IMR-90 (cell line): ENCODE data around the gene RLF. TPM values are rescaled to one million over a fixed set of nuclear protein-coding genes. Genes with fewer than 3 reads are reported as not detected.
A peak's percentile ranks its signal among the peaks of the same experiment; 100 is the strongest.

ENCODE experiments used
- ATAC-seq: fragments of 200-7000 bp; cut with Tn5 transposase; 2 replicates; pipeline ENCODE4 v1.9.1; 2020; ENCODE audit warnings: low read depth, mild to moderate bottlenecking, moderate library complexity
- BruUV-seq: library from RNA; stranded (reverse); fragments of 400-500 nt; replicated peaks from 2 replicates; lab custom pipeline; 2021; lab: Mats Ljungman, UMichigan
- CTCF ChIA-PET: fragments of 300-600 bp; formaldehyde crosslinking; extraction: SDS; loops from one replicate; lab custom pipeline; 2021; ENCODE audit warnings: antibody characterized with exemption; lab: Yijun Ruan, JAX
- POLR2A ChIA-PET: fragments of 300-600 bp; sonication (Branson Sonifier 250); formaldehyde crosslinking; loops from one replicate; lab custom pipeline; 2022; ENCODE audit warnings: antibody characterized with exemption; ENCODE audit not compliant: unreplicated experiment; lab: Charles Lee
- DNase-seq: peaks from one replicate; pipeline ENCODE4 v3.0.0; 2013
- H2AFZ ChIP-seq: replicated peaks from 2 replicates; pipeline ENCODE3; 2013; ENCODE audit warnings: low read length, mild to moderate bottlenecking; ENCODE audit not compliant: poor library complexity
- H2AK5ac ChIP-seq: 2 replicates; pipeline ENCODE4 v1.6.1; 2013; ENCODE audit warnings: low read depth, low read length, inconsistent platforms
- H2AK9ac ChIP-seq: replicated peaks from 2 replicates; pipeline ENCODE3; 2013; ENCODE audit warnings: mild to moderate bottlenecking, low read depth, low read length, moderate library complexity; ENCODE audit not compliant: poor library complexity
- H2BK120ac ChIP-seq: 2 replicates; pipeline ENCODE4 v1.6.1; 2013; ENCODE audit warnings: low read depth, low read length, inconsistent platforms
- H2BK15ac ChIP-seq: 3 replicates; pipeline ENCODE4 v1.6.1; 2013; ENCODE audit warnings: low read depth, low read length, inconsistent platforms
- H2BK20ac ChIP-seq: 2 replicates; pipeline ENCODE4 v1.6.1; 2013; ENCODE audit warnings: low read depth, mild to moderate bottlenecking, inconsistent platforms, low read length, moderate library complexity
- H2BK5ac ChIP-seq: 2 replicates; pipeline ENCODE4 v1.6.1; 2013; ENCODE audit warnings: mild to moderate bottlenecking, low read depth, low read length, inconsistent platforms; ENCODE audit not compliant: poor library complexity, severe bottlenecking
- H3K14ac ChIP-seq: replicated peaks from 2 replicates; pipeline ENCODE4 v1.6.1; 2013; ENCODE audit warnings: low read depth, low read length, inconsistent platforms
- H3K18ac ChIP-seq: 2 replicates; pipeline ENCODE4 v1.6.1; 2013; ENCODE audit warnings: low read depth, low read length, control low read depth
- H3K23ac ChIP-seq: 2 replicates; pipeline ENCODE4 v1.6.1; 2013; ENCODE audit warnings: low read depth, low read length, inconsistent platforms
- H3K27ac ChIP-seq: 2 replicates; pipeline ENCODE4 v1.5.1; 2013; ENCODE audit warnings: mild to moderate bottlenecking, control low read depth, low read length; ENCODE audit not compliant: insufficient read depth
- H3K27me3 ChIP-seq: 2 replicates; pipeline ENCODE4 v1.6.1; 2013; ENCODE audit warnings: low read length; ENCODE audit not compliant: control insufficient read depth, insufficient read depth
- H3K36me3 ChIP-seq: 2 replicates; pipeline ENCODE4 v1.6.1; 2013; ENCODE audit warnings: low read length, mixed read lengths; ENCODE audit not compliant: control insufficient read depth, insufficient read depth
- H3K4ac ChIP-seq: 2 replicates; pipeline ENCODE4 v1.6.1; 2013; ENCODE audit warnings: low read depth, low read length, inconsistent platforms
- H3K4me1 ChIP-seq: 2 replicates; pipeline ENCODE4 v1.6.1; 2013; ENCODE audit warnings: low read length, mixed read lengths; ENCODE audit not compliant: control insufficient read depth, insufficient read depth
- H3K4me2 ChIP-seq: 2 replicates; pipeline ENCODE4 v1.6.1; 2013; ENCODE audit warnings: low read depth, mild to moderate bottlenecking, control low read depth, low read length, moderate library complexity
- H3K4me3 ChIP-seq: 2 replicates; pipeline ENCODE4 v1.5.1; 2013; ENCODE audit warnings: low read depth, mild to moderate bottlenecking, control low read depth, low read length, moderate library complexity; ENCODE audit not compliant: insufficient read depth
- H3K56ac ChIP-seq: 2 replicates; pipeline ENCODE4 v1.6.1; 2013; ENCODE audit warnings: low read length, inconsistent platforms; ENCODE audit not compliant: insufficient read depth; ENCODE audit errors: extremely low read depth
- H3K79me1 ChIP-seq, 2 experiments: 2 replicates each; pipeline ENCODE4 v1.6.1; 2013; ENCODE audit warnings: low read length in 2 of 2, inconsistent platforms in 1 of 2, low read depth in 1 of 2
- H3K9ac ChIP-seq: 2 replicates; pipeline ENCODE4 v1.6.1; 2013; ENCODE audit warnings: low read depth, low read length, control low read depth
- H3K9me1 ChIP-seq: 2 replicates; pipeline ENCODE4 v1.6.1; 2013; ENCODE audit warnings: low read length, inconsistent platforms; ENCODE audit not compliant: insufficient read depth
- H3K9me3 ChIP-seq: 2 replicates; pipeline ENCODE4 v1.6.1; 2013; ENCODE audit warnings: low read length; ENCODE audit not compliant: control insufficient read depth, insufficient read depth
- H4K20me1 ChIP-seq: 2 replicates; pipeline ENCODE4 v1.6.1; 2013; ENCODE audit warnings: low read length, inconsistent platforms; ENCODE audit not compliant: insufficient read depth
- H4K5ac ChIP-seq: 2 replicates; pipeline ENCODE4 v1.6.1; 2013; ENCODE audit warnings: mild to moderate bottlenecking, low read depth, low read length, control low read depth
- H4K8ac ChIP-seq, 2 experiments: 2 replicates each; pipeline ENCODE4 v1.6.1; 2013; ENCODE audit warnings: low read depth in 2 of 2, low read length in 2 of 2, control low read depth in 1 of 2, inconsistent platforms in 1 of 2
- H4K91ac ChIP-seq: 2 replicates; pipeline ENCODE4 v1.6.1; 2013; ENCODE audit warnings: low read depth, low read length, inconsistent platforms; ENCODE audit not compliant: insufficient read depth
- BHLHE40 ChIP-seq: fragments of 150-350 bp; IDR thresholded peaks from 2 replicates; pipeline ENCODE4 v1.6.1; 2016; ENCODE audit warnings: mild to moderate bottlenecking, low read depth, low read length
- CEBPB ChIP-seq: IDR thresholded peaks from 2 replicates; pipeline ENCODE4 v1.6.1; 2012; ENCODE audit warnings: low read depth, low read length, improper control_type of control experiment
- CHD1 ChIP-seq: IDR thresholded peaks from 2 replicates; pipeline ENCODE4 v1.6.1; 2012; ENCODE audit warnings: low read depth, low read length, improper control_type of control experiment
- ELK1 ChIP-seq: fragments of 150-350 bp; IDR thresholded peaks from 2 replicates; pipeline ENCODE4 v1.6.1; 2016; ENCODE audit warnings: low read depth, mild to moderate bottlenecking, low read length, moderate library complexity, borderline replicate concordance
- FOS ChIP-seq: fragments of 150-350 bp; IDR thresholded peaks from 2 replicates; pipeline ENCODE4 v1.6.1; 2016; ENCODE audit warnings: low read depth, low read length
- MAFK ChIP-seq: IDR thresholded peaks from 2 replicates; pipeline ENCODE4 v1.6.1; 2012; ENCODE audit warnings: low read depth, low read length, improper control_type of control experiment
- MAZ ChIP-seq: IDR thresholded peaks from 2 replicates; pipeline ENCODE4 v1.6.1; 2012; ENCODE audit warnings: low read depth, mild to moderate bottlenecking, low read length, improper control_type of control experiment, moderate library complexity, borderline replicate concordance
- MXI1 ChIP-seq: IDR thresholded peaks from 2 replicates; pipeline ENCODE4 v1.6.1; 2012; ENCODE audit warnings: low read depth, mild to moderate bottlenecking, low read length, moderate library complexity, borderline replicate concordance
- NFE2L2 ChIP-seq: fragments of 150-350 bp; IDR thresholded peaks from 2 replicates; pipeline ENCODE4 v1.6.1; 2016; ENCODE audit warnings: low read depth, mild to moderate bottlenecking, low read length
- POLR2A ChIP-seq: IDR thresholded peaks from 2 replicates; pipeline ENCODE4 v1.6.1; 2012; ENCODE audit warnings: mild to moderate bottlenecking, low read depth, low read length
- RAD21 ChIP-seq: IDR thresholded peaks from 2 replicates; pipeline ENCODE4 v1.6.1; 2012; ENCODE audit warnings: low read length, improper control_type of control experiment
- RCOR1 ChIP-seq: IDR thresholded peaks from 2 replicates; pipeline ENCODE4 v1.6.1; 2012; ENCODE audit warnings: mild to moderate bottlenecking, low read length, improper control_type of control experiment; ENCODE audit not compliant: insufficient replicate concordance
- RFX5 ChIP-seq: IDR thresholded peaks from 2 replicates; pipeline ENCODE4 v1.8.0; 2012; ENCODE audit warnings: low read depth, mild to moderate bottlenecking, low read length, moderate library complexity
- SMC3 ChIP-seq: fragments of 150-350 bp; IDR thresholded peaks from 2 replicates; pipeline ENCODE4 v1.6.1; 2016; ENCODE audit warnings: low read depth, mild to moderate bottlenecking, antibody characterized with exemption, low read length, moderate library complexity
- USF2 ChIP-seq: fragments of 150-350 bp; IDR thresholded peaks from 2 replicates; pipeline ENCODE4 v1.6.1; 2017; ENCODE audit warnings: mild to moderate bottlenecking, antibody characterized with exemption, low read length, low read depth
- WGBS, 2 experiments: methylation state at CpG; one replicate each; pipeline versions ENCODE4 v1.1.5 to v1.1.7; 2013; ENCODE audit warnings: missing lambda C conversion rate in 2 of 2; ENCODE audit not compliant: insufficient read length in 1 of 2; ENCODE audit errors: extremely low coverage in 2 of 2; 5-methylcytosine and 5-hydroxymethylcytosine counted together
- dilution Hi-C: fragments of 300-500 bp; cut with HindIII; formaldehyde crosslinking; loops from one replicate; pipeline ENCODE4 v1.14.3; 2018; ENCODE audit warnings: low sequenced_read_pairs; ENCODE audit not compliant: unreplicated experiment
- in situ Hi-C: fragments of 300-500 bp; cut with MboI; formaldehyde crosslinking; loops from 3 replicates; pipeline ENCODE4 v1.14.3; 2019; ENCODE audit warnings: low sequenced_read_pairs, inconsistent platforms, mixed read lengths
- intact Hi-C: fragments of 100-400 bp; cut with micrococcal nuclease; formaldehyde crosslinking; loops from 2 replicates; pipeline ENCODE4 v1.10.0; 2022
- polyA plus RNA-seq, 3 experiments: library from polyadenylated mRNA; depleted of rRNA; stranded (reverse); fragments of >200 nt; gene quantifications; 2 replicates each; pipeline ENCODE4 v1.2.3, GENCODE V29; 2012; ENCODE audit warnings: low replicate concordance in 1 of 3
- total RNA-seq: library from RNA; depleted of rRNA; stranded (reverse); fragments of >200 nt; gene quantifications from 2 replicates; pipeline ENCODE4 v1.2.3, GENCODE V29; 2012

RLF gene
- total and polyA plus RNA-seq, 2 of the 4 experiments (the other 2 are of a cell fraction): 4.4 to 29.8 TPM

- WGBS, 2 experiments: no CpG with 5 or more reads among the region's 6 CpGs
- no peak overlapping the region for H3K18ac ChIP-seq
- no peak overlapping the region for H4K91ac ChIP-seq
- peak overlapping the region; percentile 29; the same call in 1 of the 2 replicates for H3K9ac ChIP-seq
- H3K4me3 ChIP-seq: peak overlapping the region; percentile 81
- no peaks in the 10 kb centered on the region for H3K27me3 ChIP-seq
- DNase-seq (no peak), ATAC-seq (no peak)
- H3K23ac ChIP-seq: peak overlapping the region; percentile 10; the same call in 1 of the 2 replicates
- no peak overlapping the region; the same call in 1 of the 2 replicates for H4K5ac ChIP-seq
- BruUV-seq: no TSS peak
- H2BK120ac ChIP-seq: no peak overlapping the region
- peaks cover 35 to 49% of the 10 kb centered on the region in 2 experiments for H3K79me1 ChIP-seq
- peaks cover 2% of the 10 kb centered on the region; the same call in 1 of the 2 replicates for H3K4me1 ChIP-seq
- in situ Hi-C loops: no loop called here
- dilution Hi-C loops: no loop called here
- H2BK15ac ChIP-seq: no peak overlapping the region
- H2AK5ac ChIP-seq: no peak overlapping the region
- ChIA-PET CTCF (interaction anchor here (0.8 to 1.7 kb wide), 2 partner anchors 17 to 58 kb away, joined by 3 to 4 read pairs; no protein-coding TSS in a partner anchor), POLR2A (no interaction called here)
- H3K4me2 ChIP-seq: peak overlapping the region; percentile 93
- no peaks in the 10 kb centered on the region for H3K9me3 ChIP-seq
- H2BK5ac ChIP-seq: peak overlapping the region; percentile 77
- H2BK20ac ChIP-seq: no peak overlapping the region
- H3K4ac ChIP-seq: peak overlapping the region; percentile 33; the same call in 1 of the 2 replicates
- H3K14ac ChIP-seq: peak overlapping the region; percentile 57
- H4K20me1 ChIP-seq: no peaks in the 10 kb centered on the region; the same call in 1 of the 2 replicates
- H4K8ac ChIP-seq: peak overlapping the region in 1 of 2 experiments; percentile 99; a peak in 3 of 4 replicates
- peak overlapping the region; percentile 44; the same call in 1 of the 2 replicates for H3K27ac ChIP-seq
- H3K56ac ChIP-seq: peak overlapping the region; percentile 43; the same call in 1 of the 2 replicates
- H3K9me1 ChIP-seq: peaks cover 5% of the 10 kb centered on the region; the same call in 1 of the 2 replicates
- H3K36me3 ChIP-seq: peaks cover 11% of the 10 kb centered on the region; the same call in 1 of the 2 replicates
- intact Hi-C loops: loop anchor here (2.0 to 10.0 kb wide), 2 partner anchors 16 to 148 kb away; no protein-coding TSS in a partner anchor
- H2AFZ ChIP-seq: no peak overlapping the region
- no peak overlapping the region for H2AK9ac ChIP-seq
- no peak for TF ChIP-seq RCOR1
- TF ChIP-seq CEBPB: no peak
- no peak for TF ChIP-seq MXI1
- no peak for TF ChIP-seq MAFK
- no peak for TF ChIP-seq NFE2L2
- TF ChIP-seq USF2: no peak
- no peak for TF ChIP-seq BHLHE40
- no peak for TF ChIP-seq ELK1
- no peak for TF ChIP-seq CHD1
- no peak for TF ChIP-seq MAZ
- no peak for TF ChIP-seq RAD21
- TF ChIP-seq FOS: no peak
- no peak for TF ChIP-seq SMC3
- TF ChIP-seq RFX5: no peak
- no peak for TF ChIP-seq POLR2A
Measured at GRCh38 chr1:40256401-40257084, 95.4 kb downstream of the RLF start.
